GM21367 (cell line): ENCODE measurements around the gene HEMK1.

Experiments
- ATAC-seq: cut with Tn5 transposase; IDR thresholded peaks from one replicate; pipeline ENCODE4 v1.9.1; 2021; ENCODE audit not compliant: unreplicated experiment

Gene HEMK1

GRCh38 chr3:50599716-50600118 is 30.4 kb downstream of the HEMK1 start:
- ATAC-seq = no peak

- no peak for ATAC-seq
These were observed 30.9 kb downstream of the HEMK1 start for GRCh38 chr3:50600141-50600753.

GRCh38 chr3:50600841-50601591 is 31.7 kb downstream of the HEMK1 start:
- ATAC-seq = peak; percentile 53

GRCh38 chr3:50602595-50603191 is 33.4 kb downstream of the HEMK1 start:
- no peak for ATAC-seq

GRCh38 chr3:50603261-50604109 is 34.2 kb downstream of the HEMK1 start:
- no peak for ATAC-seq

GRCh38 chr3:50604110-50604621 is 34.8 kb downstream of the HEMK1 start:
- ATAC-seq = no peak

- ATAC-seq = no peak
These were observed 35.6 kb downstream of the HEMK1 start for GRCh38 chr3:50604628-50605588.

GRCh38 chr3:50605901-50606326 is 36.6 kb downstream of the HEMK1 start:
- no peak for ATAC-seq

- ATAC-seq = no peak
These were observed 37.3 kb downstream of the HEMK1 start for GRCh38 chr3:50606596-50606995.

GRCh38 chr3:50607271-50608091 is 38.2 kb downstream of the HEMK1 start:
- no peak for ATAC-seq

GRCh38 chr3:50608278-50608677 is 39.0 kb downstream of the HEMK1 start:
- ATAC-seq = no peak

- ATAC-seq = no peak
These were observed 39.9 kb downstream of the HEMK1 start for GRCh38 chr3:50609071-50609762.

- no peak for ATAC-seq
These were observed 40.4 kb downstream of the HEMK1 start for GRCh38 chr3:50609763-50610085.

- no peak for ATAC-seq
These were observed 41.1 kb downstream of the HEMK1 start for GRCh38 chr3:50610181-50610971.

GRCh38 chr3:50610992-50611463 is 41.7 kb downstream of the HEMK1 start:
- ATAC-seq = no peak

GRCh38 chr3:50611464-50612233 is 42.3 kb downstream of the HEMK1 start, which contains the start of gene CISH:
CISH (minus strand) TSS chr3:50611774; CDS start chr3:50611650, 124 bp downstream.
- peak; percentile 52 for ATAC-seq
